GF-D8 (cell line): ENCODE data around the gene SLC39A11.
"Not testable (repeated sequence)": the region's sequence is repeated elsewhere in the genome, so short reads cannot be mapped to it uniquely, and the experiment has no call there.

Experiments used
- DNase-seq: peaks from one replicate; lab custom pipeline; 2025; lab: John Stamatoyannopoulos, UW

The SLC39A11 gene, protein sequence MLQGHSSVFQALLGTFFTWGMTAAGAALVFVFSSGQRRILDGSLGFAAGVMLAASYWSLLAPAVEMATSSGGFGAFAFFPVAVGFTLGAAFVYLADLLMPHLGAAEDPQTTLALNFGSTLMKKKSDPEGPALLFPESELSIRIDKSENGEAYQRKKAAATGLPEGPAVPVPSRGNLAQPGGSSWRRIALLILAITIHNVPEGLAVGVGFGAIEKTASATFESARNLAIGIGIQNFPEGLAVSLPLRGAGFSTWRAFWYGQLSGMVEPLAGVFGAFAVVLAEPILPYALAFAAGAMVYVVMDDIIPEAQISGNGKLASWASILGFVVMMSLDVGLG

GRCh38 chr17:73092523-73093135, at the start of gene SLC39A11:
Gene SLC39A11 (minus strand): TSS chr17:73092688. CDS start chr17:73088764, 3,924 bp downstream.
- peak; percentile 92 for DNase-seq

GRCh38 chr17:73141411-73141810, 48.9 kb upstream of the SLC39A11 start:
- no peak for DNase-seq

DNA sequence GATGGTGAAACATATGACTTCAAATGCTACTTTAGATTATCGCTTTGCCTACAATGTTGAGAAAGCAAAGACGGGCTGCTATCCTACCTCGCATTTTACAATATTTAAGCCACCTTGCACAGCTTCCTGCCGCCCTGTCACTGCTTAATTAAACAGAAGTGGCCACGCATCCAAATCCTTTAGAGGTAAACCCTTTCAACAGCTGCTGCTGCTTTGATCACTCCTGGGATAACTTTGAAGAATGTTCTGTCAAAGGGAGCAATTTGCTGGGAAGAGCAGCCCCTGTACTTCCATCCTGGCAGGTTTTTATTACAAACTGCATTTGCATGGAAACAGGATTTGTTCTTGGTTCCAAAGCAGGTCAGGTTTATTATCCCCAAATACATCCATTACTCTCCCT, 48.1 kb upstream of the SLC39A11 start:
- DNase-seq: no peak

- DNase-seq: no peak
Measured at GRCh38 chr17:73139296-73139695, 46.8 kb upstream of the SLC39A11 start.

DNA sequence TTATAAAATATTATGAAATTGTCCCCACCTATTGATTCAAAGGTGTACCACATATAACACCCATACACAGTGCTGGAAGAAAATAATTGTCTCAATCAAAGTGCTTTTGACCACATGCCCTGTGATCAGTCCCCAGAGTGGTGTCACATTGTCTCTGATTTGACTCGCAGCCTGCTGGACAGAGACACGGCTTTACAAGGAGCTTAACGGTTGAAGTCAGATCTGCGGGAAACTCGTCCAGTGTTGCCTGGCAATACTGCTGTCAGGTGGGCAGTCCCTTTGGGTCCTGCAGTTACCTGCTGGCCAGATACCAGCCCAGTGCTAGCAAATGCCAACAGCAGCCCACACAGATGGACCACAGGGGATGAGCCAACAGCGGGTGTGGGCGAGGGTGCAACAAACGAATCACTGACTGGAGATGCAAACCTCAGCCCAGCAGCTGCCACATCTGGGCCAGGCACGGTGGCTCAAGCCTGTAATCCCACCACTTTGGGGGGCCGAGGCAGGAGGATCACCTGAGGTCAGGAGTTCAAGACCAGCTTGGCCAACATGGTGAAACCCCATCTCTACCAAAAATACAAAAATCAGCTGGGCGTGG, 46.2 kb upstream of the SLC39A11 start:
- DNase-seq: no peak

DNA sequence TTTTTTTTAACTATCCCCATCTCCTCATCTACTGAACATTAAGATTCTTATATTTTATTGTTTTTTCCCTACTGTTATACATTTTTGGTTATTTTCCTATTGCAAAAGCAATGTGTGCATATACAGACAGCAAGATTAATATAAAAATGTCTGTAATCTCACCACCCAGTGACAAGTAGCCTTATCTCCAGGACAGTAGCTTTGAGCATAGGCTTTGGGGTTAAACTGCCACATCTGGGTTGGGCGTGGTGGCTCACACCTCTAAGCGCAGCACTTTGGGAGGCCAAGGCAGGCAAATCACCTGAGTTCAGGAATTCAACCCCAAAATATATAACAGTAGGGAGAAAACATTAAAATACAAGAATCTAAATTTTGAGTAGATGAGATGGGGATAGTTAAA, 44.9 kb upstream of the SLC39A11 start:
- DNase-seq: no peak

GRCh38 chr17:73135766-73136165, 43.3 kb upstream of the SLC39A11 start:
- DNase-seq: no peak

- peak; percentile 16 for DNase-seq
Measured at GRCh38 chr17:73133911-73134649, 41.6 kb upstream of the SLC39A11 start.

DNA sequence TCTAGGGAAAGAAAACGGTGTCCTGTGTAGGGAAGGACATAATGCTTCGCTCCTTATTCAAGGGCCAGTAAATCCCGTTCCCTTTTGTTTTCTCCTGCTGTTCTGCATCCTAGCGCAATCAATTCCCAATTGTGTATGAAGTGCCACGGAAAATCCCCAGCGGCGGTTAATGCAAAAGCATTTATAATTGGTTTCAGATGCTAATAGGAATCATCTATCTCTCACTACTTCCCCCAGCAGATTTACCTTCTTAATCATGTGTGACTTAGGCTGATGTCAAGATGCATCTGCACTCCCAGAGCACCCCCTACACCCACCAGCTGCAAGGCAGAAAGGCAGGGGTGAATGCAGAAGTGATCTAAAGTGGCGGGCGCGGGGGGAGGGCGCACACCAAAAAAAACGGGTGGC, 39.6 kb upstream of the SLC39A11 start:
- no peak for DNase-seq

- not testable (repeated sequence) for DNase-seq
Measured at GRCh38 chr17:73131439-73131838, 39.0 kb upstream of the SLC39A11 start.

DNA sequence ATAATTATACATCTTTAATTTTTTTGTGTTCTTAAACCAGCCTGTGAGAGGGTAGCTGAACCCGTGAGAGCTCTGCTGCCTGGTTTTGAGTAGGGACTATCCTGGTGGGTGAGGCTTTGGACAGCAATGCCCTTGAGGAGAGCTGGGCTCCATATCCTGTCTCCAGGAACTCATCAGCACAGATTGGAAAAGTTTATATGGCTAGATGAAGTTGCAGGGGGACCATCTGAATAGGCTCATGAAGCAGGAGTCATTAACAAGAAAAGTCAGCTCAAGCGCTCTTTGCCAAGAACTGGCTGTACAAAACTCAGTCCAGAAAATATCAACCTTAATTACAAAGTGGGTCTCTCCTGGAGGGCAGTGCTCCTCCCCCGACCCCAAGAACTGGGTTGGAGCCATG, 38.5 kb upstream of the SLC39A11 start:
- DNase-seq: no peak

DNA sequence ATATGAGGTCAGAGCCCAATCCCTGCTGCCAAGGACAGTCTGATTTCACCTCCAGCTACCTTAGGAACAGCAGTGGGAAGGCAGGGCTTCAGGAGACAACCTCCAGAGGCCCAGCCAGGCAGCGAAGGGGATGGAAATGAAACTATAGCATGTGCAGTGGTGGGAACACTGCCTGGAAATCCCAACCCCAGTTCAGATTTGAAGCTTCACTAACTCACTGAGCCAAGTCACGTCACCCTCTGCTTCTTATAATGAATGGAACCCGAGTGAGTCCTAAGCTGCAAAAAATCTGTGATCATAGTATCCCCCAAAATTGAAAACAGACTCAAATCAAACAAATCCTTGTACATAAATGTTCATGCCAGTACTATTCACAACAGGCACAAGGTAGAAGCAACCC, 36.0 kb upstream of the SLC39A11 start:
- DNase-seq: no peak

DNA sequence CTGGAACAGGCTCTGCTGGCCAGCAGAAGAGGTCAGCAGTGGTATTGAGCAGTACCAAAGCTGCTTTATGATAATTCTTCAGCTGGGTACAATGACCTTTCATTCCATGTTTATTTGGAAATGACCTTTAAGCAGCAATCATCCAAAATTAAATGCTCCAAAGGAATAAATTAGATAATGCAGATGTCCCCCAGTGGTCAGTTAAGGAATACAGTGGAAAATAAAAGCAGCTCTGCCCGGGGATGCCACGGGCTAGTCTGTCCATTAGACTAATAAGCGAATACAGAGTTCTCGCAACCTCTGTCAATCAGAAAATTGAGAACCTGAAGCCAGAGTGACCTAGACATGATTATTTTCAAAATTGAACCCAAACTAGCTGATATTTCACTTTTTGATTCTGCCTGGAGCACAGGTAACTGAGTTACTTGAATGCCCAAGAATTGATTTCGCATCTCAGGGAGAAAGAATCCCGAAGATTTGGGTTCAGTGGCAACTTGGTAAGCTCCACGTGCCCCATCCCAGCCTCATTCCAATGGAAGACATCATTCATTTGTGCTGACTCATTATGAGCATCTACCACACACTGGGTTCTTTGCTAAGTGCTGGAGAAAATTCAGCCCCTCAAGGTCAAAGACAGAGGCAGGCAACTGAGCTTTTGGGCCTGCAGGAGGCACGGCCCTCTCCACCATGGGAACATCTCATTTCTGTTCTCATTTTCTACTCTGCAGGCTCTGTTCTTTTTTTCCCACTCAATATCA, 34.4 kb upstream of the SLC39A11 start:
- DNase-seq: no peak

GRCh38 chr17:73123606-73124320, 31.3 kb upstream of the SLC39A11 start:
- no peak for DNase-seq

DNA sequence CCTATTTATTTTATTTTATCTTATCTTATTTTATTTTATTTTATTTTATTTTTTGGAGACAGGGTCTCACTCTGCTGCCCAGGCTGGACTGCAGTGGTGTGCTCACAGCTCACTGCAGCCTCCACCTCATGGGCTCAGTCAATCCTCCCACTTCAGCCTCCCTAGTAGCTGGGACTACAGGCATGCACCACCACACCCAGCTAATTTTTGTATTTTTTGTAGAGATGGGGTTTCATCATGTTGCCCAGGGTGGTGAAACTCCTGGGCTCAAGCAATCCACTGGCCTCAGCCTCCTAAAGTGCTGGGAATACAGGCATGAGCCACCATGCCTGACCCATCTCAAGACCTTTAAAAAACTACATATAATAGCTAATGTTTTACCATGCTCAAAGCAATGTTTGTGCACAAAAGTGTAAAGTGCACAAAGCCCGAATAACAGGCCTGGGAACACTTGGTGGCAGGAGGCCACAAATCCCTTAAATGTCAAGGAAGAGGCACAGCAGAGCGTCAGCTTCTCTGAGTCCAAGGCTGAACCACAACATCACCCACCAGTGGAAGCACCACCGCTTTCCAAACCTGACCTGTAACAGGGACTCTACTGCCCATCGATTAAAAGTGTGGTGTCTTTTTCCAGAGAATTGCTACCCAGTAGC, 30.6 kb upstream of the SLC39A11 start:
- no peak for DNase-seq

DNA sequence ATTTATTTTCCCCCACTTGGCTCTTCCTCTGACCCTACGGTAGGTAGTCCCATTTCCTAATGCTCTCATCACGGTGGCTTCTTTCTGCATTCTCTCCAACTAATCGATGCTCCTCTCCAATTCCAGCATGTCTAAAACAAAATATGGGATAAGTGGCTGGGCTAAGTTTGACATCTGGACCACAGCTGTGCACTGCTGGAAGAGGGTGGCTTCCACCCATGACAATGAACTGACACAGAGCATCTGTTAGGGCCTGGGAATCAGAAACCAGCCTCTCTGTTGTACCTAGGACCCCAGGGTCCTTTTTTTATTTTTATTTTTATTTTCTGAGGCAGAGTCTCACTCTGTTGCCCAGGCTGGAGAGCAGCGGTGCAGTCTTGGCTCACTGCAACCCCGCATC, 29.0 kb upstream of the SLC39A11 start:
- no peak for DNase-seq

- no peak for DNase-seq
Measured at GRCh38 chr17:73119631-73120030, 27.1 kb upstream of the SLC39A11 start.

DNA sequence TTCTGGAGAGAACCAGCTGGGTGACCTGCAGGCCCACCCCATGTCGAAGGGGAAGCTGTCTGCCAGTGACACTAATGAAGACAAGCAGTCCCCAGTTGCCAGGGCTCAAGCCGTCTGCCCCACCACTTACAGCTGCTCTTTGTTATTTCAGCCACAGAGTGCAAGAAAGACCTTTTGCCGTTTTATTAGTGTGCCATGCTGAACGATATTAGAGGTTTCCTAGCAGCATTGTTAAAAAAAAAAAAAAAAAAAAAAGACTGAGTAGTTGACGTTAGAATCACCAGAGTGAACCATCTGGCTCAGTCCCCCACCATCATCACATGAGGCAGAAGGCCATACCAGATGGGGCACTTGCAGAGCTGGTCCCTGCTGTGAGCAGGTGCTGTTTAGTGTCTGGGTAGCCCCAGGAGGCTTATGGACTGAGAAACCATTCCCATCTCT, 26.5 kb upstream of the SLC39A11 start:
- no peak for DNase-seq

DNA sequence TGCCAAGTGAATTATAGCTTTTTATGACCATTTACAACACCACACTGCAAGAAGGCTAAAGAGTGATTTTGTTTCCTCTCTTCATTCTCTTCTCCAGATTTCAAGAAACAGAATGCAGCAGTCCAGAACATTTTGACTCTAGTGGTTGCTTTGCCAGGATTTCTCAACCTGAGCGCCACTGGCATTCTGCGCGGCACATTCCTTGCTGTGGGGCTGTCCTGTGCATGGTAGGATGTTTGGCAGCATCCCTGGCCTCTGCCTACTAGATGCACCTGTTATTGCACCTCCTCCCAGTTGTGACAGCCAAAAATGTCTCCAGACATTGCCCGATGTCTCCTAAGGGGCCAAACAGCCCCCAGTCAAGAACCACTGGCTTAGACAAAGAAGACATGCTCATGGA, 25.7 kb upstream of the SLC39A11 start:
- DNase-seq: no peak

- DNase-seq: no peak
Measured at GRCh38 chr17:73112246-73112645, 19.8 kb upstream of the SLC39A11 start.

DNA sequence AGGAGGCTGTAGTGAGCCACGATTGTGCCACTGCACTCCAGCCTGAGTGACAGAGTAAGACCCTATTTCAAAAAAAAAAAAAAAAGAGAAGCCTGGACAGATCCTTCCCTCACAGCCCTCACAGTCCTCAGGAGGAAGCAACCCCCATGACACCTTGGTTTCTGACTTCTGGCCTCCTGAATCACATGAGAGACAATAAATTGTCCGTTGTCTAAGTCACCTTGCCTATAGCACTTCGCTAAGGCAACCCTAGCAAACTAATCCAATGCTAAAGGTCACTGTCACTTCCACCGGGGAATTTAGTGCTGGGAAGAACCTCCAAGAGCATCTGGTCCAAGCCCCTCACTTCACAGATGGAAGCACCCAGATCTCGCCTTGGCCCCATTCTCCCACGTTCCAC, 18.9 kb upstream of the SLC39A11 start:
- no peak for DNase-seq
